Upper lobe of left lung (tissue), 4 donors: Measurements from ENCODE around the gene ACAP2.

Experiments
- CTCF ChIP-seq, 6 experiments: fragments of 450-650 bp in 4 of 6; fragments of 200-600 bp in 2 of 6; sonication (generic) in 2 of 6; IDR thresholded peaks; one replicate each; pipeline ENCODE4 v1.5.1; 2016 to 2019; ENCODE audit warnings: antibody characterized with exemption in 6 of 6
- POLR2A ChIP-seq, 4 donors: fragments of 450-650 bp; IDR thresholded peaks; one replicate each; pipeline ENCODE4 v1.5.1; 2016 to 2017; ENCODE audit warnings: antibody characterized with exemption in 4 of 4, mild to moderate bottlenecking in 2 of 4

GRCh38 chr3:195394700-195395099 is 48.1 kb downstream of the ACAP2 start:
- TF ChIP-seq CTCF (IDR thresholded peaks at IDR 0.05) (no peak), POLR2A (IDR thresholded peaks at IDR 0.05) (no peak)
